ENCODE data around the gene XIRP1.

The XIRP1 gene

DNA sequence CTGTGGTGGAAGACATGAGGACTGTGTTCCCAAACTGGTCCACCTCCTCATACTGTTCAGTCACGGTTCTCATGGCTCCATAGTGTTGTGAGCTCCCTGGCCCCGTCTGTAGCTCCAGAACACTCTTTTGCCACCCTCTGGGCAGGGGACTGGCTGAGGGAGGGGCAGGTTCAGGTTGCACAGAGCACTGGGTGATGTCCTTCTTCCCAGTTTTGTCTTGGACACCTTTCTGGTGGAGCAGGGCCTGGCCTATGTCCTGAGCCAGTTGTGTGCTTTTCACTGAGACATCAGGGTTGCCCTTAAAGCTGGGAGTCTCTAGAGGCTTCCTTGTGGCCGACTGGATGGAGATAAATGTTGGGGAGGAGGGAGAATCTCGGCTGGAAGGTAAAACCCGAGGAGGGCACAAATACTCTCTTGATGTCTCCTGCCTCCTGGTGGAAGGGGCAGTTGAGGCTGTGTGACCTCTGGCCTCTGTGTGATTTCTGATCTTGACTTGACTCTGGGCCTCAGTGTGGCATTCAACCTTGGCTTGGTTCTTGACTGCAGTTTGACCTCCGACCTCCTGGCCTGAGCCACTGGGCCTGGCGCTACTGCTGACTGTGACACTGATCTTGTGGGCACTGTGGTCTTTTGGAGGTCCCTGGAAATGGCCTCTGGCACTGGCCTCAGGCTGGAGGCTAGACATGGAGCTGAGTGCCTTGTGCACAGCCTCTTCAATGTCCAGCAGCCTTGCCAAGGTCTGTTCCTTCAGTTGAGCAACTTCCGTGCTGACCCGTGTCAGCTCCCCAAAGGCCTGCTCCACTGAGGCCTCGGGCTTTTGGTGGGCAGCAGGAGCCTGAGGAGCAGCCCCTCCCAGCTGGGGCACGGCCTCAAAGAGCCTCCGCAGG lies 8.1 kb downstream of the XIRP1 start:
- no peak overlapping the region for H3K4me3 ChIP-seq (ENCODE audit: low read depth, low read length)
- no peak for DNase-seq (ENCODE audit: low read depth)
- TF ChIP-seq, protein P1, sequence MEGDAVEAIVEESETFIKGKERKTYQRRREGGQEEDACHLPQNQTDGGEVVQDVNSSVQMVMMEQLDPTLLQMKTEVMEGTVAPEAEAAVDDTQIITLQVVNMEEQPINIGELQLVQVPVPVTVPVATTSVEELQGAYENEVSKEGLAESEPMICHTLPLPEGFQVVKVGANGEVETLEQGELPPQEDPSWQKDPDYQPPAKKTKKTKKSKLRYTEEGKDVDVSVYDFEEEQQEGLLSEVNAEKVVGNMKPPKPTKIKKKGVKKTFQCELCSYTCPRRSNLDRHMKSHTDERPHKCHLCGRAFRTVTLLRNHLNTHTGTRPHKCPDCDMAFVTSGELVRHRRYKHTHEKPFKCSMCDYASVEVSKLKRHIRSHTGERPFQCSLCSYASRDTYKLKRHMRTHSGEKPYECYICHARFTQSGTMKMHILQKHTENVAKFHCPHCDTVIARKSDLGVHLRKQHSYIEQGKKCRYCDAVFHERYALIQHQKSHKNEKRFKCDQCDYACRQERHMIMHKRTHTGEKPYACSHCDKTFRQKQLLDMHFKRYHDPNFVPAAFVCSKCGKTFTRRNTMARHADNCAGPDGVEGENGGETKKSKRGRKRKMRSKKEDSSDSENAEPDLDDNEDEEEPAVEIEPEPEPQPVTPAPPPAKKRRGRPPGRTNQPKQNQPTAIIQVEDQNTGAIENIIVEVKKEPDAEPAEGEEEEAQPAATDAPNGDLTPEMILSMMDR (IDR thresholded peaks at IDR 0.05; ENCODE audit: low read depth, low read length, missing control alignments): no peak
- in situ Hi-C loops (cut with HindIII; ENCODE audit: low sequenced_read_pairs): no loop called here

DNA sequence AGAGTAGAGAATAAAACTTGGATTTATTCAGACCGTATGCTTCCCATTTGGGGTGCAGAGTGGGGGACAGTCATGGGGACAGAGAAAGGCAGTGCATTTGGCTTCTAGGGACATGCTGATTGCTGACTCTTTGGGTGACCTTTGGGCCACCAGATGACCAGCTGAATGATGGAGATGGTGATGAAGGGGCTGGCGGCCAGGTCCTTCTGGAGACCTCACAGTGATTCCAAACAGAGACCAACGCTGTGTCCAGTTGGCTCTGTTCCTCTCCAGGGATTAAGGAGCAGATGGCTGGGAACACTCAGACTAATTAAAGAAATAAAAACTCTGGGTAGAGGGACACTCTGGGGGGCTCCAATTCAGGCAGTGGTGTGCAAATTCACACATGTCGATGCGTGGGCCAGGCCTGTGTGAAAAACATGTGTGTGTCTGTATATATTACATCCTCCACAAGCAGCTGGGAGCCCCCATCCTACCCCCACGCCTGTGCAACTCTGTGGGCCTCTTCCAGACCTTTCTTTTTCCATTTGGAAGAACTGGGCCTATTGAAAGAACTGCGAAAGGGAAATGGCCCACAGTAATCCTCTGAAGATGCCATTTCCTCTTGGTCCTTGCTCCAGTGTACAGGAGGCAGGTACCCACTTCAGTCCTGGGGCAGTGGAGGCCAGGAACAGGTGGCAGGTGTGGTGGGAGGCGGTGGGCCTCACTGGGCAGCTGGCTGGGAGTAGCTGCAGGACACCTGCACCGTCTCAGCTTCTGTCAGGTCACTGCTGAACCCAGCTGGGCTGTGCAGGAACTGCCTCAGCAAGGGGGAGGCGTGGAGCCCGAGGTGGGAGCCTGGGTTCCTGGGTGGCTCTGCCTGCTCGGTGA lies 8.9 kb downstream of the XIRP1 start:
- no peak for DNase-seq (ENCODE audit: low read depth)
- in situ Hi-C loops (cut with HindIII; ENCODE audit: low sequenced_read_pairs): no loop called here
- no peak overlapping the region for H3K4me3 ChIP-seq (ENCODE audit: low read depth, low read length)
- TF ChIP-seq, protein P1 (IDR thresholded peaks at IDR 0.05; ENCODE audit: low read depth, low read length, missing control alignments): no peak

DNA sequence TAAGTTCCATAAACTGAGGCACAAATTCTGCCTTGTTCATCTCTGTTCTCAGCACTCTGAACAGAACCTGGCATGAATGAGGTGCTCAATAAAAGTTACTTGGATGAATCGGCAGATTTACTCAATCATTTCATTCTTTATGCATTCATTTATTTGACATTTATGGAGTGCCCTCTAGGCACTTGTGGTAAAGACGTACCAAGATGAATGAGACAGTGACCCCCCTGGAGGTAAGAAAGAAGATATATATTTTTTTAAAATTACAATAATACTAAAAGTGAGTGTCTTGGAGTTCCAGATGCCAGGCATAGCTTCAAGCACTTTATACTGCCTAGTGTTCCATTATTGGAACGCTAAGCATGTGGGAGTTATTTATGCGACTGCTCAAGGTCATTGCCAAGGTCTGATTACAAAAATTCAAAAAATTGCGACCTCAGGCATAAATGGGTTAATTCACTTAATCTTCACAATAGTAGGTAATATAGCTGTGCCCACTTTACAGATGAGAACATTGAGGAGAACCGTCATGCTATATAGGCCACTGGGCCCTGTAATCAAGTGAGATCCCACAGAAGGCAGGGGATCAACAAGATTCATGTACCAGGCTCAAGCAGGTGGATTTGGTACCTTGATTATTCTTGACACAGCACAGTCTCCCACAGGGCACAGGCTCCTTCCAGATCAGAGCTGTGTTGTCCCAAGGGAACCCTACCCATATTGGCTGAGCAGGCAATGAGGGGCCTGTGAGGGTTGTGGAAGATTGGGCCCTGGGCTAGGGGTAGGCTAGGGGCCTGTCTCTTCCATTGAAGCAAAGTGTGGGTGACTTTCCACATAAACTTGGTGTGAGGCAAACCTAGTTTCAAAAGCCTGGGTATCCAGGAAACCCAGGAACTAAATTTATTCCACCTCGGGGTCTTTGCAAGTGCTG lies 10.7 kb downstream of the XIRP1 start:
- no peak overlapping the region for H3K4me3 ChIP-seq (ENCODE audit: low read depth, low read length)
- in situ Hi-C loops (cut with HindIII; ENCODE audit: low sequenced_read_pairs): no loop called here
- no peak for DNase-seq (ENCODE audit: low read depth)
- TF ChIP-seq, protein P1 (IDR thresholded peaks at IDR 0.05; ENCODE audit: low read depth, low read length, missing control alignments): no peak

DNA sequence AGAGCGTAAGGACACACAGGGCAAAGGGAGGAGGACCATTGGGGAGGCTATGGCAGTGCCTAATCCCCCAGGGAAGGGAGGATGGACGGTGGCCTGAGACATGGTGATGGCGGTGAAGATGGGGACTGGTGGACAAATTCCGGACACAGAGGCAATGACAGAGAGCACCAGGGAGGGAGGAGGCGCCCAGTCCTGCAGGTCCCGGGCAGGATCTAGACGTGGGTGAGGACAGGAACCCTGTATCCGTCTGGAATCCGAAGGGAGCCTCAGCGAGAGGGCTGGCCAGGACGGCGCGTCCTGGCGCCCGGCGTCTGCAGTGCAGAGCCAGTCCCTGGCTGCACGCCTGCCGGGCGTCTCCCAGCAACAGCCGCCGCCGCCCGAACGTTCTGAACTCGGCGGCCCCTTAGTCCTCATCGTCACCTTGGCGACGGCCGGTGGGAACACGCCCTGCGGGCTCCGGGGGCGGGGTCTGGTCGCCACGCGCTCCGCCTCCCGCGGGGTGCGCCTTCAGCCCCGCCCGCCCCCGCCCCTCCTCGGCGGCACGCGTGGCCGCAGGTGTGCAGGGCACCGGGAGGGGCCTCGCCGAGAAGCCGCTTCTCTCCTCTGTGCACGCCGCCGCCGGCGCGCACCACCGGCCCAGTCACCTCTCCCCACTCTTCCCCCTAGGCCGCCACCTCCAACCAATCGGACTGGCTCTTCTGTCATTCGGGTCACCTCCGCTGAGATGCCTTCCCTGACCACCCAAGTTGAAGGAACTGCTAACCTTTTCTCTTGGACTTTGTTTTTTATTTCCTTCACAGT lies 11.6 kb downstream of the XIRP1 start:
- TF ChIP-seq, protein P1 (IDR thresholded peaks at IDR 0.05; ENCODE audit: low read depth, low read length, missing control alignments): peak; percentile 11
- H3K4me3 ChIP-seq (ENCODE audit: low read depth, low read length): peak overlapping the region; percentile 36
- in situ Hi-C loops (cut with HindIII; ENCODE audit: low sequenced_read_pairs): no loop called here
- DNase-seq (ENCODE audit: low read depth): peak; percentile 35

DNA sequence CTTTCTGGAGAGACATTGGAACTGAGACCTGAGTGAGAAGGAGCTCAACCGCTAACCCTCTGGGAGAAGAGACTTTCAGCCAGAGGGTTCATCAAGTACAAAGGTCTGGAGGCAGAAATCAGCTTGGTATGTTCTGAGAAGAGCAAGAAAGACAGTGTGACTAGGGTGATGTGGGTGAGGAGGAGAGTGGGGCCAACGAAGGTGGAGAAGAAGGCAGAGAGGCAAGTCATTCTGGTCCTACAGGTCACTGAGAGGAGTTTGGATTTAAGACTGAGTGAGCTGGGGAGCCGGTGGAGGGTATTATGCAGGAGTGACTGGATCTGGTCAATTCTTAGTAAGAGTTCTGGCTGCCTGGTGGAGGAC lies 12.2 kb downstream of the XIRP1 start:
- no peak for DNase-seq (ENCODE audit: low read depth)
- H3K4me3 ChIP-seq (ENCODE audit: low read depth, low read length): peak overlapping the region; percentile 36
- TF ChIP-seq, protein P1 (IDR thresholded peaks at IDR 0.05; ENCODE audit: low read depth, low read length, missing control alignments): no peak
- in situ Hi-C loops (cut with HindIII; ENCODE audit: low sequenced_read_pairs): no loop called here
